HepG2 (cell line): ENCODE data around the gene RGCC. TPM values are rescaled to one million over a fixed set of nuclear protein-coding genes. Genes with fewer than 3 reads are reported as not detected.
A peak's percentile ranks its signal among the peaks of the same experiment; 100 is the strongest.

Source experiments
- ATAC-seq: fragments of 200-7000 bp; cut with Tn5 transposase; 3 replicates; pipeline ENCODE4 v1.9.1; 2020; ENCODE audit warnings: mild to moderate bottlenecking, moderate library complexity
- BruUV-seq: library from RNA; stranded (reverse); fragments of 400-500 nt; replicated peaks from 2 replicates; lab custom pipeline; 2021; lab: Mats Ljungman, UMichigan
- CTCF ChIA-PET: fragments of 300-600 bp; formaldehyde crosslinking; extraction: SDS; loops from one replicate; lab custom pipeline; 2021; ENCODE audit warnings: low total read pairs, inconsistent platforms, low intra/inter-chr PET ratio; lab: Yijun Ruan, JAX
- POLR2A ChIA-PET: fragments of 350-600 bp; sonication (Branson Sonifier 250); formaldehyde crosslinking; loops from one replicate; lab custom pipeline; 2020; ENCODE audit warnings: antibody characterized with exemption, inconsistent platforms; lab: Yijun Ruan, JAX
- DNase-seq: peaks from one replicate; pipeline ENCODE4 v3.0.0-alpha.2; 2015; ENCODE audit warnings: low spot score
- FAIRE-seq: peaks from 3 replicates; lab custom pipeline; 2011; peaks lifted over from hg19 to GRCh38; lab: Jason Lieb, UNC
- H2AFZ ChIP-seq: one replicate; pipeline ENCODE4 v1.6.1; 2011; ENCODE audit warnings: low read length, inconsistent platforms
- H3K27ac ChIP-seq: fragments of 300-600 bp; 3 replicates; pipeline ENCODE4 v1.8.0; 2011; ENCODE audit warnings: mixed run types, mild to moderate bottlenecking, mixed read lengths, low read length, inconsistent platforms; ENCODE audit not compliant: insufficient read depth; ENCODE audit errors: extremely low read length
- H3K27me3 ChIP-seq, 2 experiments: fragments of 200-600 bp in 1 of 2; 2 replicates in 1 of 2; 3 replicates in 1 of 2; pipeline versions ENCODE4 v1.6.0 to v1.8.0; 2011; ENCODE audit warnings: low read length in 2 of 2, mild to moderate bottlenecking in 2 of 2, moderate library complexity in 2 of 2, inconsistent platforms in 1 of 2; ENCODE audit not compliant: insufficient read depth in 2 of 2, control insufficient read depth in 1 of 2
- H3K36me3 ChIP-seq, 2 experiments: fragments of 200-600 bp in 1 of 2; replicated peaks in 1 of 2; 2 replicates in 1 of 2; 3 replicates in 1 of 2; pipeline versions ENCODE4 v1.5.1 to v1.8.0; 2011; ENCODE audit warnings: low read length in 2 of 2, inconsistent platforms in 1 of 2; ENCODE audit not compliant: insufficient read depth in 2 of 2, control insufficient read depth in 1 of 2
- H3K4me1 ChIP-seq: 2 replicates; pipeline ENCODE4 v1.5.1; 2012; ENCODE audit warnings: low read length, inconsistent platforms; ENCODE audit not compliant: insufficient read depth
- H3K4me2 ChIP-seq: 2 replicates; pipeline ENCODE4 v1.6.0; 2011; ENCODE audit warnings: low read depth, low read length, inconsistent platforms
- H3K4me3 ChIP-seq, 3 experiments: fragments of 200-600 bp in 1 of 3; sonication (generic), shearing (Covaris generic) in 1 of 3; replicated peaks in 1 of 3; 2 replicates each; pipeline ENCODE4 v1.5.1; 2011 to 2016; ENCODE audit warnings: low read length in 3 of 3, inconsistent platforms in 2 of 3, low read depth in 2 of 3, mild to moderate bottlenecking in 2 of 3, control low read depth in 1 of 3, mixed read lengths in 1 of 3; ENCODE audit not compliant: insufficient read depth in 1 of 3
- H3K79me2 ChIP-seq: one replicate; pipeline ENCODE4 v1.6.1; 2011; ENCODE audit warnings: low read length, inconsistent platforms; ENCODE audit not compliant: insufficient read depth
- H3K9ac ChIP-seq: 2 replicates; pipeline ENCODE4 v1.6.0; 2011; ENCODE audit warnings: mild to moderate bottlenecking, low read depth, low read length, inconsistent platforms; ENCODE audit not compliant: insufficient read depth
- H3K9me3 ChIP-seq: 2 replicates; pipeline ENCODE4 v1.5.1; 2012; ENCODE audit warnings: mild to moderate bottlenecking, low read length
- H4K20me1 ChIP-seq: 2 replicates; pipeline ENCODE4 v1.6.0; 2011; ENCODE audit warnings: inconsistent platforms, mild to moderate bottlenecking, low read length, moderate library complexity; ENCODE audit not compliant: insufficient read depth
- ARID5B ChIP-seq: IDR thresholded peaks from 2 replicates; pipeline ENCODE4 v1.4.0; 2020; ENCODE audit warnings: mild to moderate bottlenecking, missing genetic modification reagents
- ASH2L ChIP-seq: fragments of 300-600, 200-600 bp; sonication (generic); IDR thresholded peaks from 2 replicates; pipeline ENCODE4 v1.7.0; 2017; ENCODE audit warnings: low read depth, mild to moderate bottlenecking, moderate library complexity, mixed read lengths, low read length; ENCODE audit not compliant: insufficient read length
- FOSL2 ChIP-seq: sonication (generic); formaldehyde crosslinking; IDR thresholded peaks from 2 replicates; pipeline ENCODE4 v1.4.0; 2020; ENCODE audit warnings: missing genetic modification reagents
- GATAD2A ChIP-seq: IDR thresholded peaks from 2 replicates; pipeline ENCODE4 v1.6.1; 2016
- IKZF1 ChIP-seq: fragments of 450-650 bp; IDR thresholded peaks from 2 replicates; pipeline ENCODE4 v1.7.1; 2016
- MTA3 ChIP-seq: sonication (generic); formaldehyde crosslinking; IDR thresholded peaks from 2 replicates; pipeline ENCODE4 v1.4.0; 2020; ENCODE audit warnings: missing genetic modification reagents
- RARA ChIP-seq: IDR thresholded peaks from 2 replicates; pipeline ENCODE4 v1.6.1; 2016; ENCODE audit warnings: missing genetic modification reagents, missing compliant biosample characterization
- RXRB ChIP-seq: IDR thresholded peaks from 2 replicates; pipeline ENCODE4 v1.6.1; 2016; ENCODE audit warnings: borderline replicate concordance, missing genetic modification reagents, missing compliant biosample characterization
- ZFYVE20 ChIP-seq: sonication (generic); formaldehyde crosslinking; IDR thresholded peaks from 2 replicates; pipeline ENCODE4 v1.8.0; 2023; ENCODE audit warnings: low read depth, mild to moderate bottlenecking, moderate library complexity, missing genetic modification reagents, borderline replicate concordance
- ZNF660 ChIP-seq: sonication (generic); formaldehyde crosslinking; IDR thresholded peaks from 2 replicates; pipeline ENCODE4 v1.5.1; 2020; ENCODE audit warnings: mild to moderate bottlenecking, low read depth, missing genetic modification reagents, borderline replicate concordance
- WGBS: methylation state at CpG from one replicate; pipeline ENCODE4 v1.1.6; 2017; ENCODE audit warnings: low lambda C conversion rate; 5-methylcytosine and 5-hydroxymethylcytosine counted together
- in situ Hi-C: cut with HindIII; loops from 2 replicates; pipeline ENCODE4 v1.10.0; 2017; ENCODE audit warnings: low pct_unique_long_range_greater_than_20kb; ENCODE audit not compliant: extremely low pct_ligation_motif_present
- intact Hi-C: fragments of 100-400 bp; cut with micrococcal nuclease; formaldehyde crosslinking; loops from one replicate; pipeline ENCODE4 v1.10.0; 2022; ENCODE audit not compliant: unreplicated experiment
- polyA plus RNA-seq, 8 experiments: library from polyadenylated mRNA; depleted of rRNA in 3 of 8; stranded (reverse) in 7 of 8; unstranded in 1 of 8; fragments of >200 nt; fragmentation: Illumina TruSeq in 4 of 8; extraction: Trizol in 4 of 8; gene quantifications; 2 replicates each; pipeline versions ENCODE4 v1.2.1 to v1.2.3, GENCODE V29; 2011 to 2016; ENCODE audit warnings: low read depth in 4 of 8, missing spikeins in 1 of 8, mixed read lengths in 1 of 8; ENCODE audit not compliant: insufficient read depth in 1 of 8
- total RNA-seq, 5 experiments: library from RNA; depleted of rRNA; stranded (reverse); fragments of >200 nt; fragmentation: Illumina TruSeq; extraction: Trizol; gene quantifications; 2 replicates each; pipeline ENCODE4 v1.2.3, GENCODE V29; 2016; ENCODE audit warnings: low read depth in 1 of 5
- TF ChIP-seq, protein P1 (sequence below): sonication (generic); formaldehyde crosslinking; IDR thresholded peaks from 2 replicates; pipeline ENCODE4 v1.5.1; 2020; ENCODE audit warnings: mild to moderate bottlenecking, missing genetic modification reagents, borderline replicate concordance

The RGCC gene
- total and polyA plus RNA-seq, 2 of the 13 experiments (the other 11 are each of a cell fraction or from before 2014, with no cell fraction given), result 0.20 to 8.4 TPM

DNA sequence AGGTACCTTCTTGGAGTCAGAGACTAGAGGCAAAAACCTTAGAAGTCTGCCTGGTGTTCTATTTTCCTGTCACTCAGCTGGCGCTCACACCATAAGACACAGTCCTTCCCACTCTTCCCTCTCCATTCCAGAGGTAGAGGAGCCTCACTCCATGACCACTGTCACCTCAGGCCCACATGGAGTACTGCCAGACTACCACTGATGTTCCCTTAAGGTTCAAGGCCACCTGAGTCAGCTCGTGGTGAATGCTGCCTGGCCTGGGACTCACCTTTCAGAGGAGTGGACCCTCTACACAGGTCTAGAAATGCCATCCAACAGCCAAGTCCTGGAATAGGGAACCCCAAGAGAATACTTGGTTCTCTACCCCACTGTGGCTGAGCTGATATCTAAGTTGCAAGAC is 29.9 kb downstream of the RGCC start:
- in situ Hi-C loops (no loop called here), intact Hi-C loops (no loop called here)
- no TSS peak for BruUV-seq
- Histone ChIP-seq H3K79me2 (no peaks in the 10 kb centered on the region), H3K36me3 (no peaks in the 10 kb centered on the region), H4K20me1 (no peaks in the 10 kb centered on the region), H3K4me3 (no peak overlapping the region), H3K4me2 (no peak overlapping the region), H3K27me3 (no peaks in the 10 kb centered on the region; a peak in 1 of 5 replicates), H3K27ac (no peak overlapping the region), H3K9me3 (no peaks in the 10 kb centered on the region), H3K9ac (no peak overlapping the region), H2AFZ (no peak overlapping the region), H3K4me1 (peaks cover 20% of the 10 kb centered on the region)
- TF ChIP-seq IKZF1 (no peak), RARA (CRISPR knock-in tag) (peak; percentile 82), ZFYVE20 (no peak), RXRB (CRISPR knock-in tag) (peak; percentile 49; the same call in 1 of the 2 replicates), ZNF660 (CRISPR knock-in tag) (no peak), ARID5B (CRISPR knock-in tag) (peak; percentile 31; the same call in 1 of the 2 replicates), MTA3 (CRISPR knock-in tag) (no peak), GATAD2A (CRISPR knock-in tag) (no peak), ASH2L (no peak), FOSL2 (CRISPR knock-in tag) (peak; percentile 44)
- TF ChIP-seq, protein P1, sequence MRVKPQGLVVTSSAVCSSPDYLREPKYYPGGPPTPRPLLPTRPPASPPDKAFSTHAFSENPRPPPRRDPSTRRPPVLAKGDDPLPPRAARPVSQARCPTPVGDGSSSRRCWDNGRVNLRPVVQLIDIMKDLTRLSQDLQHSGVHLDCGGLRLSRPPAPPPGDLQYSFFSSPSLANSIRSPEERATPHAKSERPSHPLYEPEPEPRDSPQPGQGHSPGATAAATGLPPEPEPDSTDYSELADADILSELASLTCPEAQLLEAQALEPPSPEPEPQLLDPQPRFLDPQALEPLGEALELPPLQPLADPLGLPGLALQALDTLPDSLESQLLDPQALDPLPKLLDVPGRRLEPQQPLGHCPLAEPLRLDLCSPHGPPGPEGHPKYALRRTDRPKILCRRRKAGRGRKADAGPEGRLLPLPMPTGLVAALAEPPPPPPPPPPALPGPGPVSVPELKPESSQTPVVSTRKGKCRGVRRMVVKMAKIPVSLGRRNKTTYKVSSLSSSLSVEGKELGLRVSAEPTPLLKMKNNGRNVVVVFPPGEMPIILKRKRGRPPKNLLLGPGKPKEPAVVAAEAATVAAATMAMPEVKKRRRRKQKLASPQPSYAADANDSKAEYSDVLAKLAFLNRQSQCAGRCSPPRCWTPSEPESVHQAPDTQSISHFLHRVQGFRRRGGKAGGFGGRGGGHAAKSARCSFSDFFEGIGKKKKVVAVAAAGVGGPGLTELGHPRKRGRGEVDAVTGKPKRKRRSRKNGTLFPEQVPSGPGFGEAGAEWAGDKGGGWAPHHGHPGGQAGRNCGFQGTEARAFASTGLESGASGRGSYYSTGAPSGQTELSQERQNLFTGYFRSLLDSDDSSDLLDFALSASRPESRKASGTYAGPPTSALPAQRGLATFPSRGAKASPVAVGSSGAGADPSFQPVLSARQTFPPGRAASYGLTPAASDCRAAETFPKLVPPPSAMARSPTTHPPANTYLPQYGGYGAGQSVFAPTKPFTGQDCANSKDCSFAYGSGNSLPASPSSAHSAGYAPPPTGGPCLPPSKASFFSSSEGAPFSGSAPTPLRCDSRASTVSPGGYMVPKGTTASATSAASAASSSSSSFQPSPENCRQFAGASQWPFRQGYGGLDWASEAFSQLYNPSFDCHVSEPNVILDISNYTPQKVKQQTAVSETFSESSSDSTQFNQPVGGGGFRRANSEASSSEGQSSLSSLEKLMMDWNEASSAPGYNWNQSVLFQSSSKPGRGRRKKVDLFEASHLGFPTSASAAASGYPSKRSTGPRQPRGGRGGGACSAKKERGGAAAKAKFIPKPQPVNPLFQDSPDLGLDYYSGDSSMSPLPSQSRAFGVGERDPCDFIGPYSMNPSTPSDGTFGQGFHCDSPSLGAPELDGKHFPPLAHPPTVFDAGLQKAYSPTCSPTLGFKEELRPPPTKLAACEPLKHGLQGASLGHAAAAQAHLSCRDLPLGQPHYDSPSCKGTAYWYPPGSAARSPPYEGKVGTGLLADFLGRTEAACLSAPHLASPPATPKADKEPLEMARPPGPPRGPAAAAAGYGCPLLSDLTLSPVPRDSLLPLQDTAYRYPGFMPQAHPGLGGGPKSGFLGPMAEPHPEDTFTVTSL (CRISPR knock-in tag), result peak; percentile 30; the same call in 1 of the 2 replicates
- peak; percentile 18 for DNase-seq
- no peak for FAIRE-seq
- 20% methylated on average over 2 of the region's 2 CpGs for WGBS
- POLR2A ChIA-PET, result no interaction called here
- CTCF ChIA-PET, result no interaction called here
- peak; percentile 82 for ATAC-seq
